Large intestine (tissue), 12 donors: Measurements from ENCODE around the gene SLC25A19. TPM values are rescaled to one million over a fixed set of nuclear protein-coding genes. Genes with fewer than 3 reads are reported as not detected.

Experiments used
- DNase-seq, 2 donors: peaks; one replicate each; pipeline versions ENCODE4 v3.0.0 to v3.0.0-alpha.2; 2013
- H3K27ac ChIP-seq: one replicate; pipeline ENCODE4 v1.5.1; 2013; ENCODE audit warnings: low read length
- H3K27me3 ChIP-seq: 2 replicates; pipeline ENCODE4 v1.6.1; 2013; ENCODE audit warnings: low read length; ENCODE audit not compliant: control insufficient read depth, insufficient read depth
- H3K36me3 ChIP-seq: 2 replicates; pipeline ENCODE4 v1.6.1; 2013; ENCODE audit warnings: low read length; ENCODE audit not compliant: control insufficient read depth, insufficient read depth
- H3K4me1 ChIP-seq: one replicate; pipeline ENCODE4 v1.6.1; 2013; ENCODE audit warnings: low read length; ENCODE audit not compliant: control insufficient read depth, insufficient read depth
- H3K4me3 ChIP-seq: one replicate; pipeline ENCODE4 v1.5.1; 2013; ENCODE audit warnings: low read length
- H3K9me3 ChIP-seq: one replicate; pipeline ENCODE4 v1.6.1; 2013; ENCODE audit warnings: mild to moderate bottlenecking, low read depth, low read length, moderate library complexity; ENCODE audit not compliant: control insufficient read depth
- WGBS: methylation state at CpG from one replicate; pipeline ENCODE4 v1.1.5; 2013; ENCODE audit warnings: low lambda C conversion rate; ENCODE audit not compliant: insufficient coverage; 5-methylcytosine and 5-hydroxymethylcytosine counted together
- long read RNA-seq, 11 donors: transcript quantifications; one replicate each; lab custom pipeline, GENCODE V29; 2026
- polyA plus RNA-seq: library from polyadenylated mRNA; unstranded; fragments of 120-200 nt; gene quantifications from one replicate; pipeline ENCODE4 v1.2.1, GENCODE V29; 2013

Gene SLC25A19
- 10.8 TPM for polyA plus RNA-seq
- long read RNA-seq, donor 1, partial matches to known transcripts, result 0 of 1 reads
- long read RNA-seq, donor 1, other reads (novel, unspliced or antisense), result 0 of 1 reads
- long read RNA-seq, donor 2, partial matches to known transcripts, result 0 of 3 reads
- long read RNA-seq, donor 2, other reads (novel, unspliced or antisense), result 0 of 3 reads
- long read RNA-seq, donor 3, result 0 reads
- long read RNA-seq, donor 4, result 0 reads
- long read RNA-seq, donor 5, partial matches to known transcripts, result 0 of 1 reads
- long read RNA-seq, donor 5, other reads (novel, unspliced or antisense), result 0 of 1 reads
- long read RNA-seq, donor 6, partial matches to known transcripts, result 0 of 2 reads
- long read RNA-seq, donor 6, other reads (novel, unspliced or antisense), result 0 of 2 reads
- long read RNA-seq, donor 7, partial matches to known transcripts, result 0 of 1 reads
- long read RNA-seq, donor 7, other reads (novel, unspliced or antisense), result 0 of 1 reads
- long read RNA-seq, donor 8, partial matches to known transcripts, result 0 of 3 reads
- long read RNA-seq, donor 8, other reads (novel, unspliced or antisense), result 0 of 3 reads
- long read RNA-seq, donor 9, partial matches to known transcripts, result 0 of 3 reads
- long read RNA-seq, donor 9, other reads (novel, unspliced or antisense), result 0 of 3 reads
- long read RNA-seq, donor 10, partial matches to known transcripts, result 0 of 3 reads
- long read RNA-seq, donor 10, other reads (novel, unspliced or antisense), result 0 of 3 reads
- long read RNA-seq, donor 11, partial matches to known transcripts, result 0 of 1 reads
- long read RNA-seq, donor 11, other reads (novel, unspliced or antisense), result 0 of 1 reads

DNA sequence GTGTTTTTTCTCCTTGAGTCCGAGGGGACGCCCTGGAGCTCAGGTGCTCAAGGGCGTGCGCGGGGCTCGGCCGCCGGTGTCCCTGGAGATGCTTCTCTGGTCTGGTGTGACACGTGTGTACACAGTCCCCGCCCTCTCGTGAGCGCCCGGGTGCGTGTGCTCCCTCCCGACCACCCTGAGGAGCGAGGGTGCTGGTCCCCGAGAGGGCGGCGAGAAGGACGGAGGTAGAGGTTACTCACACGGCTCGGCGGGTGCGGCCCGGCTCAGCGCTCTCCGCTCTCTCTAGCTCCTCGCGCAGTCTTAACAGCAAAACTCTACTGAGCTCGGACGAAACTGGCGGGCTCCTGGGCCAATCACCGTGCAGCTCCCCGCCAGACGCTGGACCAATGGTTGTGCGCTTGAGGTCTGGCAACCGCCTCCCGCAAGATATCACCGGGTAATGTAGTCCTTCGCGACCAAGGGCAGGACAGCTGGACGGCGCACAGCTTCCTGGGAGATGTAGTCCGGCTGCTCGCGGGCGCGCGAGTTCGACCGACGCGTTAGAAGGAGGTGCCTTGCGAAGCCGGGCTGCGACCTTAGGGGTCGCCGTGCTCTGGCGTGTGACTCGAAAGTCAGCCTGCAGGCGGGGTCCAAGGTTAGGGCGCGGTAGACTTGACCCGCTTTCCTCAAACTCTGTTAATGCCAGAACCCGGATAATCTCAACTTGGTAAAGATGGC is at the start of gene SLC25A19:
SLC25A19 (minus strand) TSS at position 319 of the 717 bp plus-strand sequence. CDS start 2,669 bp downstream, outside the sequence.
- no CpG with 5 or more reads among the region's 65 CpGs for WGBS
- H3K27me3 ChIP-seq, result no peaks in the 10 kb centered on the region
- DNase-seq, result peak; percentile 99
- H3K9me3 ChIP-seq, result no peaks in the 10 kb centered on the region
- peaks cover 8% of the 10 kb centered on the region for H3K36me3 ChIP-seq
- peak within 1 kb of the TSS; percentile 72 for H3K4me3 ChIP-seq
- H3K27ac ChIP-seq, result peak within 1 kb of the TSS; percentile 75
- peaks cover 8% of the 10 kb centered on the region for H3K4me1 ChIP-seq

DNA sequence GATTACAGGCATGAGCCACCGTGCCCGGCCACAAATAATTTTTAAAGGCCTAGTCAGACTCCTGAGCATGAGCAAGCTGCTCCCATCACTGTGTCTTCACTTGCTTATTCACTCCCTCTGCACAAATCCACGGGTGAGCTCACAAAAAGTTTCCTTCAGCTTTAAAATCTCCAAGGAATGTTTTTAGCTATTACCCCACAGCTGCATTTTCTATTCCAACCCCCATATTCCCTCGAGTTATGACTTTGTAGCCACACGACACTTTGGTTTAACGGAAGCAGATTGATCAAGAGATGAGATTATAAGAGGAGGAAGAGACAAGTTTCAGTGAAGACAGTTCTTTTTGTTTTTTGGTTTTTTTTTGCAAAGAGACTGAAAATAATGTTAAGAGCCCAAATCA is 49.1 kb upstream of the SLC25A19 start:
- WGBS, result no CpG with 5 or more reads among the region's 6 CpGs
- no peaks in the 10 kb centered on the region for H3K36me3 ChIP-seq
- no peak overlapping the region for H3K4me3 ChIP-seq
- no peaks in the 10 kb centered on the region for H3K9me3 ChIP-seq
- DNase-seq, result no peak
- no peaks in the 10 kb centered on the region for H3K27me3 ChIP-seq
- H3K4me1 ChIP-seq, result no peaks in the 10 kb centered on the region
- H3K27ac ChIP-seq, result no peak overlapping the region

DNA sequence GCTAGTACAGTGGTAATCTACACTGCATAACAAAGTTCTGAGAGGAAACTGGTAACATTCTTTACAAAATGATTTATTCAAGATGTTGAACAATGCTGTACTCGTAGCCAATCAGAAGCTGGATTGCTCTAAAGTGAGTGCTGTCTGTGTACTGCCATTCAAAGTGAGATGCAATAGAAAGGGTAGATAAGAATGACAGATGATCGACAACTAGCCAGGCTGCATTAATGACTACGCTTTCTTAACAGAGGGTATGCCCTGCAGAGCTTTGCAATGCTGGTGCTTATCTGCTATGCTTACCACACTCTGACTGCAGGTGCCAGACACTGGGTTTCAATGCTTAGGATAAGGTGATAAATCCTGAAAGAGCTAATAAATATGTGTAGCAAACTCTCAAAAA is 46.1 kb upstream of the SLC25A19 start:
- WGBS, result no CpG with 5 or more reads among the region's 3 CpGs
- H3K27me3 ChIP-seq, result no peaks in the 10 kb centered on the region
- no peak overlapping the region for H3K4me3 ChIP-seq
- H3K9me3 ChIP-seq, result no peaks in the 10 kb centered on the region
- peaks cover 15% of the 10 kb centered on the region for H3K36me3 ChIP-seq
- DNase-seq, result peak in 1 of 2 donors; percentile 55
- no peaks in the 10 kb centered on the region for H3K4me1 ChIP-seq
- H3K27ac ChIP-seq, result no peak overlapping the region

DNA sequence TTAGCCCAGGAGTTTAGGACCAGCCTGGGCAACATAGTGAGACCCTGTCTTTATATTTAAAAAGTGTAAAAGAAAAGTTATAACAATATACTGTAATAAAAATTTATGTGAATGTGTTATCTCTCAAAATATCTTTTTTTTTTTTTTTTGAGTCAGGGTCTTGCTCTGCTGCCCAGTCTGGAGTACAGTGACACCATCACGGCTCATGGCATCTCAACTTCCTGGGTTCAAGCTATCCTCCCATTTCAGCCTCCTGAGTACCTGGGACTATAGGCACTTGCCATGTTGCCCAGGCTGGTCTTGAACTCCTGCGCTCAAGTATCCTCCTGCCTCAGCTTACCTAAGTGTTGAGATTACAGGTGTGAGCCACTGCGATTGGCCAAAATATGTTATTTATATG is 45.5 kb upstream of the SLC25A19 start:
- DNase-seq, result no peak

DNA sequence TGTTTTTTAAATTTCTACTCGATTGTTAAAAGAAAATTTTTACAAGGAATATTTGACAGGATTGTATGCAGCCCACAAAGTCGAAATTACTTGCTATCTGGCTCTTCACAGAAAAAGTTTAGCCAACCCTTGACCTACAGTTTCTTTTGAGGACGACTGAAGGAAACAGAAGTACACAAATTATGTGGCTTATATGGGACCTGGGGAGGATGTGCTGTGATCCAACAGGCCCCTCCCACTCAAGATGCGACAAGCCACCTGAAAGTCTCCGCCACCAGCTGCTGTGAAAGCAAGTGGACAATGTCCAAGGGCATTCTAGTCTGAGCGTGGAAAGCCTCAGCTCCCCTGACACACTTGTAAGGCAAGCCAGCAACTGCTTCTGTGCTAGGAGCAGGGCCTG is 42.4 kb upstream of the SLC25A19 start:
- Histone ChIP-seq H3K4me3 (no peak overlapping the region), H3K4me1 (peaks cover 4% of the 10 kb centered on the region), H3K9me3 (no peaks in the 10 kb centered on the region), H3K27ac (no peak overlapping the region), H3K36me3 (peaks cover 15% of the 10 kb centered on the region), H3K27me3 (no peaks in the 10 kb centered on the region)
- no peak for DNase-seq
- 60% methylated on average over 1 of the region's 6 CpGs for WGBS

More for the DNA sequence above, 45.5 kb upstream of the SLC25A19 start:
- H3K27ac ChIP-seq, result no peak overlapping the region
- peaks cover 15% of the 10 kb centered on the region for H3K36me3 ChIP-seq
- no peaks in the 10 kb centered on the region for H3K4me1 ChIP-seq
- WGBS, result no CpG with 5 or more reads among the region's 3 CpGs
- no peaks in the 10 kb centered on the region for H3K9me3 ChIP-seq
- no peak overlapping the region for H3K4me3 ChIP-seq
- no peaks in the 10 kb centered on the region for H3K27me3 ChIP-seq

DNA sequence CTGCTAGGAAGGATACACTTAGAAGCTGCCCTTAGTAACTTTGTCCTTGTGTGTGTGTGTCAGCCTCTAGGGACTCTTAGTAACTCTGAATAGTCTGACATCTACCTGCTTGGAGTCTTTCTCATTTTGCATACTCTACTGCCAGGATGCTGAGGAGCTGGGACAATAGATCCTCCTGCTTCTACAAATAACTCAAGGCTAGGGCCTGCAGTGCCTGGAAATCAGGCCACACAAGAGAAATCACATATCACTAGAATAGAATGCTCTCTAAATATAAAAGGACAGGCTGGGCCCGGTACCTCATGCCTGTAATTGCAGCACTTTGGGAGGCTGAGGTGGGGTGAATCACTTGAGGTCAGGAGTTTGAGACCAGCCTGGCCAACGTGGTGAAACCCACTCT is 38.5 kb upstream of the SLC25A19 start:
- Histone ChIP-seq H3K4me1 (peaks cover 15% of the 10 kb centered on the region), H3K4me3 (no peak overlapping the region), H3K36me3 (peaks cover 25% of the 10 kb centered on the region), H3K9me3 (no peaks in the 10 kb centered on the region), H3K27ac (no peak overlapping the region), H3K27me3 (no peaks in the 10 kb centered on the region)
- DNase-seq, result no peak
- WGBS, result no CpG with 5 or more reads among the region's 2 CpGs

DNA sequence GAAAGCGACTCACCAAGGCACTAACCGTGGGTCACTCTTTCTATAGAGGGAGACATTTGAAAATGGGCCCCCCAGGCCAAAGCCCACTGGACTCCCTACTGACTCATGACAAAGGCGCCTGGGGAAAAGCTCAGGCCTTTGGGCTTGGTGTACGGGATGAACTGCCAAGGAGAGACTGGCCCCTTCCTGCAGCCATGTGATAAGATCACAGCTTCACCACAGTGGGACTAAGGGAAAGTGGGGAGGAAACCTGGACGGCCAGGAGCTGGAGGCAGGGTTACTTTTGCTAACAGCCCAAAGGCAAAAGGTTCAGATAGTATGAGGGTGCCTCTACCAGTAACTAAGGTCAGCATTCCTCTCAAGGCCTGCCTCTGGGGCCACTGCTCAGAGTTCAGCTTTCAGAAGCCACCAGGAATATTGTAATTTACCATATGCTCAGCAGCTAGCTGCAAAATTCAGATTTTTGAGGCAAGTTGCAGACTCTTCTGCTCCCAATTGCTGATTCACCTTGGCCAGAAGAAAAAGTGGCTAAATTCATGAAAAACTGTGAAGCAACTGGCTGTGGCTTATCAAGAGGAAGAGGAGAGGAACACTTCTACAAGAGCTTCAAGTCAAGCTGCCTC is 37.1 kb upstream of the SLC25A19 start:
- peaks cover 26% of the 10 kb centered on the region for H3K36me3 ChIP-seq
- DNase-seq, result peak; percentile 44 to 60
- peaks cover 15% of the 10 kb centered on the region for H3K4me1 ChIP-seq

DNA sequence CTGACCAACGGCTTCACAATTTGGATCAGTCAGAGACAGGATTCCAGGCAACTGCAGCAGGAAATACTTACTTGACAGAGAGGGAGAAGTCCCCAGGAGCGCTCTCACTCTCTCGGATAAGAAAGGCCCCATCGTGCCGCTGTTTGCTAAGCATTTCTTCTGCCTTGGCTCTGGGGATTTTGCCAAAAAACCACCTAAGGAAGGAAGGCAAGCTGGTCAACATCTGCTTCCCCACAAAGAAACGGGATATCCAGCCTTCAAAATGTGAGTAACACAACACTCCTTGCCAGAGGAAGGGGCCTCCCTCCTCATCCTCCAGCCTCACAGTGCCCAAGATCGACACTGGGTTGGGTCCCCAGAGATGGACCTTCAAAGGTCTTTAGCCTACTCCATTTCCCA is 36.6 kb upstream of the SLC25A19 start:
- WGBS, result no CpG with 5 or more reads among the region's 7 CpGs
- H3K27me3 ChIP-seq, result no peaks in the 10 kb centered on the region
- DNase-seq, result no peak
- H3K4me3 ChIP-seq, result no peak overlapping the region
- H3K27ac ChIP-seq, result peak overlapping the region; percentile 6
- peaks cover 26% of the 10 kb centered on the region for H3K36me3 ChIP-seq
- H3K4me1 ChIP-seq, result peaks cover 15% of the 10 kb centered on the region
- no peaks in the 10 kb centered on the region for H3K9me3 ChIP-seq

More for the DNA sequence above, 37.1 kb upstream of the SLC25A19 start:
- Histone ChIP-seq H3K4me3 (no peak overlapping the region), H3K27me3 (no peaks in the 10 kb centered on the region), H3K9me3 (no peaks in the 10 kb centered on the region), H3K27ac (peak overlapping the region; percentile 6)
- no CpG with 5 or more reads among the region's 5 CpGs for WGBS

DNA sequence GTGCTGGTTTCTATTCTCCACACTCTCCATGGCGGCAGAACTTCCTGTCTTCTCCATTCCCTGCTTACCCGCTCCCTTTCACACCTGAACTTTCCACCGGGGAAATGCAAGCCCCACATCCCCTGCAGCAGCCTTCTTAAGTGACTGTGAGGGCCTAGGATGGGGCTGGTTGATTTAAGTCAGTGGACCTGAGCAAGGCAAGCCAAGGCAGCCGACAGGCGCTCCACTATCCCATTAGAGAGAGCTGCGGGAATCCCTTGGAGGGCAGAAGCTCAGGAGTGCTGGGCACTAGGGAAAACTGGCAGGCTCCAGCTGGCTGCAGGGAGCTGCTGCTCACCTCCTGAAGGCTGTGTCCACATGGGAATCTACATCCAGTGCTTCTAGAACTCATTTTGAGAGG is 36.1 kb upstream of the SLC25A19 start:
- peaks cover 15% of the 10 kb centered on the region for H3K4me1 ChIP-seq
- no peak overlapping the region for H3K4me3 ChIP-seq
- H3K27ac ChIP-seq, result no peak overlapping the region
- no peaks in the 10 kb centered on the region for H3K9me3 ChIP-seq
- H3K27me3 ChIP-seq, result no peaks in the 10 kb centered on the region
- WGBS, result no CpG with 5 or more reads among the region's 6 CpGs
- DNase-seq, result no peak
- peaks cover 27% of the 10 kb centered on the region for H3K36me3 ChIP-seq

DNA sequence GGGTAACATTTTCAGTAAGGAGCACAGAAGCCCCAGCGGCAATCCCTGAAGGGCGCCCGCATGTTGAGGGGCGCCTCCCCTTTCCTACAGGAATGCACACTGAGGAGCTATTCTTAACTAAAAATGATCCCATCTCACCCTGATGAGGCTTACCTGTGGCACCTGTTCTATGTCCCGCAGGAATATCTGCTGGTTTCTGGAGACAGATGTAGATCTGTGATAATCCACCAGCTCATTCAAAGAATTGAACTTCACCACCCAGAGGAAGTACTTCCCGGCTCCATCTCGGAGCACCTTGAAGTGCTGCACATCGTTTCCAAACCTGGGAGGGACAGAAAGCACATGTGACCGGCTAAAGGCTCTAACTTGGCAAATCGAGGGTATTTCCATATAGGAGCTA is 32.3 kb upstream of the SLC25A19 start:
- no peak overlapping the region for H3K4me3 ChIP-seq
- H3K27ac ChIP-seq, result no peak overlapping the region
- no peak for DNase-seq
- peaks cover 9% of the 10 kb centered on the region for H3K4me1 ChIP-seq
- no peaks in the 10 kb centered on the region for H3K9me3 ChIP-seq
- no peaks in the 10 kb centered on the region for H3K27me3 ChIP-seq
- no CpG with 5 or more reads among the region's 10 CpGs for WGBS
- H3K36me3 ChIP-seq, result peaks cover 52% of the 10 kb centered on the region
